GM23338 (cell line): ENCODE results near the gene EYA2. TPM values are rescaled to one million over a fixed set of nuclear protein-coding genes. Genes with fewer than 3 reads are reported as not detected.
"Not testable (repeated sequence)": the region's sequence is repeated elsewhere in the genome, so short reads cannot be mapped to it uniquely, and the experiment has no call there.

Experiments used
- ATAC-seq: fragments of 200-7000 bp; cut with Tn5 transposase; 3 replicates; pipeline ENCODE4 v1.9.1; 2020
- DNase-seq: peaks from one replicate; pipeline ENCODE4 v3.0.0-alpha.2; 2015; ENCODE audit warnings: low spot score
- H2AFZ ChIP-seq: fragments of 200-600 bp; sonication (generic); 2 replicates; pipeline ENCODE4 v1.8.0; 2016; ENCODE audit warnings: antibody characterized with exemption, mild to moderate bottlenecking, moderate library complexity
- H3F3A ChIP-seq: fragments of 200-600 bp; sonication (generic); replicated peaks from 2 replicates; pipeline ENCODE4 v1.8.0; 2017; ENCODE audit warnings: antibody characterized with exemption, mixed run types, low read depth
- H3K27ac ChIP-seq: fragments of 200-600 bp; sonication (generic); 2 replicates; pipeline ENCODE4 v1.6.1; 2016; ENCODE audit warnings: low read depth
- H3K27me3 ChIP-seq: fragments of 200-600 bp; sonication (generic); 2 replicates; pipeline ENCODE4 v1.8.0; 2016; ENCODE audit warnings: mild to moderate bottlenecking, mixed run types, moderate library complexity; ENCODE audit not compliant: insufficient read depth
- H3K36me3 ChIP-seq: fragments of 200-600 bp; sonication (generic); 2 replicates; pipeline ENCODE4 v1.8.0; 2016; ENCODE audit warnings: mild to moderate bottlenecking; ENCODE audit not compliant: insufficient read depth
- H3K4me1 ChIP-seq: fragments of 200-600 bp; sonication (generic); 2 replicates; pipeline ENCODE4 v1.8.0; 2016; ENCODE audit warnings: mild to moderate bottlenecking, moderate library complexity; ENCODE audit not compliant: insufficient read depth
- H3K4me2 ChIP-seq: fragments of 200-600 bp; sonication (generic); 2 replicates; pipeline ENCODE4 v1.7.1; 2017; ENCODE audit warnings: mixed run types
- H3K4me3 ChIP-seq: fragments of 200-600 bp; sonication (generic); 2 replicates; pipeline ENCODE4 v1.6.1; 2016; ENCODE audit warnings: mixed run types
- H3K79me2 ChIP-seq: fragments of 200-600 bp; sonication (generic); replicated peaks from 2 replicates; pipeline ENCODE4 v1.8.0; 2017; ENCODE audit warnings: mild to moderate bottlenecking; ENCODE audit not compliant: insufficient read depth
- H3K9me2 ChIP-seq: fragments of 200-600 bp; sonication (generic); 2 replicates; pipeline ENCODE4 v1.8.0; 2017; ENCODE audit not compliant: insufficient read depth
- H4K20me1 ChIP-seq: fragments of 200-600 bp; sonication (generic); replicated peaks from 2 replicates; pipeline ENCODE4 v1.8.0; 2017; ENCODE audit warnings: mild to moderate bottlenecking; ENCODE audit not compliant: insufficient read depth
- H3K27ac Mint-ChIP-seq: 2 replicates; pipeline ENCODE4 v1.8.0; 2020; ENCODE audit warnings: inconsistent platforms, mild to moderate bottlenecking, moderate library complexity, mixed read lengths
- H3K27me3 Mint-ChIP-seq: 3 replicates; pipeline ENCODE4 v1.8.0; 2022; ENCODE audit warnings: low read depth, mild to moderate bottlenecking, moderate library complexity, mixed read lengths, inconsistent platforms; ENCODE audit not compliant: insufficient read depth, poor library complexity
- H3K36me3 Mint-ChIP-seq: 3 replicates; pipeline ENCODE4 v1.8.0; 2021; ENCODE audit warnings: low read depth, mild to moderate bottlenecking, inconsistent platforms, moderate library complexity, mixed read lengths
- H3K4me1 Mint-ChIP-seq: 3 replicates; pipeline ENCODE4 v1.8.0; 2020; ENCODE audit warnings: mild to moderate bottlenecking, inconsistent platforms, mixed read lengths
- H3K4me3 Mint-ChIP-seq: 3 replicates; pipeline ENCODE4 v1.8.0; 2021; ENCODE audit warnings: moderate library complexity, mild to moderate bottlenecking, inconsistent platforms, mixed read lengths
- H3K9me3 Mint-ChIP-seq: 3 replicates; pipeline ENCODE4 v1.8.0; 2020; ENCODE audit warnings: moderate library complexity, mild to moderate bottlenecking, inconsistent platforms, mixed read lengths
- EZH2 ChIP-seq: fragments of 200-600 bp; sonication (generic); IDR thresholded peaks from one replicate; pipeline ENCODE4 v1.8.0; 2017; ENCODE audit warnings: antibody characterized with exemption, mild to moderate bottlenecking, low read depth; ENCODE audit not compliant: unreplicated experiment
- JUNB ChIP-seq: IDR thresholded peaks from one replicate; pipeline ENCODE4 v1.6.1; 2016; ENCODE audit warnings: antibody characterized with exemption; ENCODE audit not compliant: unreplicated experiment
- ZNF331 ChIP-seq: fragments of 250-450 bp; sonication (Bioruptor Pico); IDR thresholded peaks from 2 replicates; pipeline ENCODE4 v1.5.0; 2020; ENCODE audit warnings: low read depth, mild to moderate bottlenecking, moderate library complexity
- polyA plus RNA-seq: library from polyadenylated mRNA; unstranded; fragments of >200 nt; fragmentation: Nextera tagmentation; extraction: Ambion mirVana; gene quantifications from 2 replicates; pipeline ENCODE4 v1.2.1, GENCODE V29; 2016
- total RNA-seq: library from RNA; depleted of rRNA; stranded (reverse); fragments of >200 nt; shearing (Covaris generic); gene quantifications from 2 replicates; pipeline ENCODE4 v1.2.3, GENCODE V29; 2014
- TF ChIP-seq, protein P1 (sequence below), 2 experiments: fragments of 200-600 bp in 1 of 2; sonication (generic) in 1 of 2; conservative IDR thresholded peaks; 2 replicates each; pipeline versions ENCODE4 v1.5.1 to v1.6.1; 2016 to 2017; ENCODE audit warnings: antibody characterized with exemption in 2 of 2, low read depth in 2 of 2, mild to moderate bottlenecking in 2 of 2, moderate library complexity in 1 of 2
- TF ChIP-seq, protein P2 (sequence below): IDR thresholded peaks from 2 replicates; pipeline ENCODE4 v1.6.1; 2016; ENCODE audit warnings: antibody characterized with exemption

The EYA2 gene
- total and polyA plus RNA-seq, 2 experiments from 2014 or later, result 0.50 to 0.56 TPM

GRCh38 chr20:47202733-47203667 is 308.4 kb downstream of the EYA2 start (continued):
- no peak for TF ChIP-seq ZNF331 (CRISPR knock-in tag)
- TF ChIP-seq EZH2, result no peak
- no peak for TF ChIP-seq JUNB
- TF ChIP-seq, protein P1, sequence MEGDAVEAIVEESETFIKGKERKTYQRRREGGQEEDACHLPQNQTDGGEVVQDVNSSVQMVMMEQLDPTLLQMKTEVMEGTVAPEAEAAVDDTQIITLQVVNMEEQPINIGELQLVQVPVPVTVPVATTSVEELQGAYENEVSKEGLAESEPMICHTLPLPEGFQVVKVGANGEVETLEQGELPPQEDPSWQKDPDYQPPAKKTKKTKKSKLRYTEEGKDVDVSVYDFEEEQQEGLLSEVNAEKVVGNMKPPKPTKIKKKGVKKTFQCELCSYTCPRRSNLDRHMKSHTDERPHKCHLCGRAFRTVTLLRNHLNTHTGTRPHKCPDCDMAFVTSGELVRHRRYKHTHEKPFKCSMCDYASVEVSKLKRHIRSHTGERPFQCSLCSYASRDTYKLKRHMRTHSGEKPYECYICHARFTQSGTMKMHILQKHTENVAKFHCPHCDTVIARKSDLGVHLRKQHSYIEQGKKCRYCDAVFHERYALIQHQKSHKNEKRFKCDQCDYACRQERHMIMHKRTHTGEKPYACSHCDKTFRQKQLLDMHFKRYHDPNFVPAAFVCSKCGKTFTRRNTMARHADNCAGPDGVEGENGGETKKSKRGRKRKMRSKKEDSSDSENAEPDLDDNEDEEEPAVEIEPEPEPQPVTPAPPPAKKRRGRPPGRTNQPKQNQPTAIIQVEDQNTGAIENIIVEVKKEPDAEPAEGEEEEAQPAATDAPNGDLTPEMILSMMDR (conservative IDR thresholded peaks at IDR 0.05; ENCODE audit: low read depth in 2 of 2), result no peak
- TF ChIP-seq, protein P2, sequence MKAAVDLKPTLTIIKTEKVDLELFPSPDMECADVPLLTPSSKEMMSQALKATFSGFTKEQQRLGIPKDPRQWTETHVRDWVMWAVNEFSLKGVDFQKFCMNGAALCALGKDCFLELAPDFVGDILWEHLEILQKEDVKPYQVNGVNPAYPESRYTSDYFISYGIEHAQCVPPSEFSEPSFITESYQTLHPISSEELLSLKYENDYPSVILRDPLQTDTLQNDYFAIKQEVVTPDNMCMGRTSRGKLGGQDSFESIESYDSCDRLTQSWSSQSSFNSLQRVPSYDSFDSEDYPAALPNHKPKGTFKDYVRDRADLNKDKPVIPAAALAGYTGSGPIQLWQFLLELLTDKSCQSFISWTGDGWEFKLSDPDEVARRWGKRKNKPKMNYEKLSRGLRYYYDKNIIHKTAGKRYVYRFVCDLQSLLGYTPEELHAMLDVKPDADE, result no peak

GRCh38 chr20:47204008-47204849 is 309.6 kb downstream of the EYA2 start:
- Histone ChIP-seq H3K27me3 (no peaks in the 10 kb centered on the region), H3K79me2 (no peaks in the 10 kb centered on the region), H3F3A (0 out of 2 replicates have a peak, but pooled peaks cover 6% of the 10 kb centered on the region), H3K9me2 (no peaks in the 10 kb centered on the region), H3K36me3 (peaks cover 8% of the 10 kb centered on the region), H3K27ac (no peak overlapping the region), H3K4me2 (no peak overlapping the region), H2AFZ (no peak overlapping the region), H3K4me3 (no peak overlapping the region), H3K4me1 (peaks cover 18% of the 10 kb centered on the region), H4K20me1 (no peaks in the 10 kb centered on the region)
- Mint-ChIP-seq H3K27ac (peak overlapping the region; percentile 44; the same call in 1 of the 2 replicates), H3K9me3 (no peaks in the 10 kb centered on the region; the same call in 2 of the 3 replicates), H3K4me1 (peaks cover 21% of the 10 kb centered on the region), H3K4me3 (no peak overlapping the region), H3K36me3 (peaks cover 21% of the 10 kb centered on the region), H3K27me3 (peaks cover 8% of the 10 kb centered on the region)
- TF ChIP-seq, protein P2, result no peak
- ATAC-seq (no peak), DNase-seq (no peak)

GRCh38 chr20:47204850-47205122 is 310.1 kb downstream of the EYA2 start:
- H3K27me3 ChIP-seq, result not testable (repeated sequence)

More at GRCh38 chr20:47204850-47205122, 310.1 kb downstream of the EYA2 start:
- Mint-ChIP-seq H3K4me1 (peaks cover 21% of the 10 kb centered on the region), H3K36me3 (peaks cover 26% of the 10 kb centered on the region)
- H3K4me3 Mint-ChIP-seq, H3F3A ChIP-seq, H4K20me1 ChIP-seq, H2AFZ ChIP-seq, H3K9me2 ChIP-seq, DNase-seq, H3K9me3 Mint-ChIP-seq, H3K4me3 ChIP-seq, H3K79me2 ChIP-seq, H3K27ac ChIP-seq, H3K4me2 ChIP-seq, ATAC-seq, H3K27ac Mint-ChIP-seq, H3K27me3 Mint-ChIP-seq: not testable (repeated sequence)
- peaks cover 13% of the 10 kb centered on the region for H3K36me3 ChIP-seq
- H3K4me1 ChIP-seq, result peaks cover 18% of the 10 kb centered on the region
